Measurements from ENCODE around the gene CCDC110.
A peak's percentile ranks its signal among the peaks of the same experiment; 100 is the strongest.

The CCDC110 gene

GRCh38 chr4:185425647-185426352 is 45.7 kb downstream of the CCDC110 start, which contains the start of gene UFSP2:
Gene UFSP2 (minus strand): TSS chr4:185425964. CDS start chr4:185425868, 96 bp downstream.
- peak; percentile 93 for DNase-seq (ENCODE audit: low read depth)
- peak within 1 kb of the TSS; percentile 91 for H3K4me3 ChIP-seq (replicated peaks; ENCODE audit: low read depth, low read length)
- TF ChIP-seq CTCF (IDR thresholded peaks at IDR 0.05; ENCODE audit: low read length, missing control alignments): no peak

- peak overlapping the region; percentile 91 for H3K4me3 ChIP-seq (replicated peaks; ENCODE audit: low read depth, low read length)
- DNase-seq (ENCODE audit: low read depth): peak; percentile 4
- TF ChIP-seq CTCF (IDR thresholded peaks at IDR 0.05; ENCODE audit: low read length, missing control alignments): no peak
These were observed 46.5 kb downstream of the CCDC110 start for GRCh38 chr4:185424905-185425646.

GRCh38 chr4:185421366-185422124 is 50.0 kb downstream of the CCDC110 start:
- DNase-seq (ENCODE audit: low read depth): peak; percentile 35

GRCh38 chr4:185416955-185417354 is 54.6 kb downstream of the CCDC110 start:
- TF ChIP-seq CTCF (IDR thresholded peaks at IDR 0.05; ENCODE audit: low read length, missing control alignments): no peak
- no peak for DNase-seq (ENCODE audit: low read depth)
- no peak overlapping the region for H3K4me3 ChIP-seq (replicated peaks; ENCODE audit: low read depth, low read length)

More at GRCh38 chr4:185421366-185422124, 50.0 kb downstream of the CCDC110 start:
- TF ChIP-seq CTCF (IDR thresholded peaks at IDR 0.05; ENCODE audit: low read length, missing control alignments): no peak
- no peak overlapping the region for H3K4me3 ChIP-seq (replicated peaks; ENCODE audit: low read depth, low read length)

- peak; percentile 21 for DNase-seq (ENCODE audit: low read depth)
- no peak for TF ChIP-seq CTCF (IDR thresholded peaks at IDR 0.05; ENCODE audit: low read length, missing control alignments)
- H3K4me3 ChIP-seq (replicated peaks; ENCODE audit: low read depth, low read length): no peak overlapping the region
These were observed 59.1 kb downstream of the CCDC110 start for GRCh38 chr4:185412412-185412811.

- H3K4me3 ChIP-seq (replicated peaks; ENCODE audit: low read depth, low read length): no peak overlapping the region
- DNase-seq (ENCODE audit: low read depth): no peak
- no peak for TF ChIP-seq CTCF (IDR thresholded peaks at IDR 0.05; ENCODE audit: low read length, missing control alignments)
These were observed 59.7 kb downstream of the CCDC110 start for GRCh38 chr4:185411849-185412248.
